ENCODE results near the gene NELL1.

The NELL1 gene

DNA sequence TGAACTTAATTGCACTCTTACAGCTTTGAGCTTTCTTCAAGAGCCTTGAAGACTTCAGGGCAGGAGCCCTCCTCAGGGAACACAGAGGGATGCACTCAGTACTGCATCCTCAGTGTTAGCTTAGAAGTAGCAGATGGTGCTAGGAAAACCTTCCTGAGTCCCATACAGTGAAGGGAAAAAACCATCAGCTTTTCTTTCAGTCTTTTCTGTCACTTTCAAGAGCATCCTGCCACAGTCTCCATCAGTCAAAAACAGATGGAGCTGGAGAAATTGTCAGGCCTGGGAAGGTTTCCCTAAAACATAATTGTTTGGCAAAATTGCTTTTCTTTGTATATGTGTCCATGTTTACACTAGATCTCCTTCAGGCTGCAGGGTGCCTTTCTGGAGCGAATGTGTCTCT is 384.1 kb downstream of the NELL1 start:
- no peak for DNase-seq
- no peak overlapping the region for H3K9ac ChIP-seq (ENCODE audit: low read length)
- H3K9me3 ChIP-seq (ENCODE audit: insufficient read depth, low read depth, low read length), result no peaks in the 10 kb centered on the region
- no peak overlapping the region for H3K4me2 ChIP-seq (ENCODE audit: low read length)
- no peak overlapping the region for H2BK120ac ChIP-seq (ENCODE audit: insufficient read depth, low read length, poor library complexity)
- no peak overlapping the region for H4K8ac ChIP-seq (ENCODE audit: low read depth, low read length)
- H3K23ac ChIP-seq (ENCODE audit: low read length), result no peak overlapping the region
- H3K4ac ChIP-seq (ENCODE audit: low read depth, low read length), result no peak overlapping the region
- H3K4me3 ChIP-seq (ENCODE audit: low read depth, low read length), result no peak overlapping the region
- no peaks in the 10 kb centered on the region for H3K79me1 ChIP-seq (ENCODE audit: low read length)
- H2BK12ac ChIP-seq (ENCODE audit: low read length), result no peak overlapping the region
- H3K18ac ChIP-seq (ENCODE audit: low read length), result no peak overlapping the region
- no peaks in the 10 kb centered on the region for H3K36me3 ChIP-seq (ENCODE audit: control insufficient read depth in 1 of 2, insufficient read depth in 2 of 2, low read length in 2 of 2)
- no peak overlapping the region for H2BK5ac ChIP-seq (ENCODE audit: low read depth, low read length, poor library complexity)
- H3K27ac ChIP-seq (ENCODE audit: low read depth, low read length), result no peak overlapping the region
- H3K14ac ChIP-seq (ENCODE audit: low read length), result no peak overlapping the region
- no peak overlapping the region for H4K12ac ChIP-seq (ENCODE audit: low read depth, low read length)
- H4K91ac ChIP-seq (ENCODE audit: low read depth, low read length), result no peak overlapping the region
- WGBS (ENCODE audit: extremely low coverage, insufficient coverage, insufficient read length), result no CpG with 5 or more reads among the region's 1 CpG
- H3K27me3 ChIP-seq (ENCODE audit: insufficient read depth, low read length), result no peaks in the 10 kb centered on the region
- no peaks in the 10 kb centered on the region for H3K4me1 ChIP-seq (ENCODE audit: control insufficient read depth in 1 of 2, insufficient read depth in 2 of 2, low read length in 2 of 2)
- no peak overlapping the region for H2AFZ ChIP-seq (ENCODE audit: insufficient read depth, low read length, poor library complexity)
- no peaks in the 10 kb centered on the region for H3K79me2 ChIP-seq (ENCODE audit: control insufficient read depth, insufficient read depth, low read length, poor library complexity)
- no peak overlapping the region for H2AK5ac ChIP-seq (ENCODE audit: low read length)

DNA sequence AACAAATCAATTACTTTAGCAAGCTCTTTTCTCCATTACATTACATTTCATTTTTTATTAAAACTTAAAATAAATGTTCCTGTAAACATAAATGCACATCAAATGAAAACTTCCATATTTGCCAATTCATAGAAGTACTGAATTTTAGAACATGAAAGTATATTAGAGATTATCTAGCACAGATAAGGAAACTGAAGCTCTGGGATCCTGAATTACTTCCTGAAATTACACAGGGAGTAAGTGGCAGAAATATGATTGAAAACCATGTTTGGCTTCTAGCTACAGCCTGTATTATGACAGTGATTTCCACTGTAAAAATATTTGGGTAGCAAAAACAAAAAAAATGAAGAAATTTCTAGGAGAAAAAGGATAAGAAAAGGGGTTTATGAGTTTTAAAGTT is 387.3 kb downstream of the NELL1 start:
- Histone ChIP-seq H3K27ac (ENCODE audit: low read depth, low read length) (no peak overlapping the region), H3K23ac (ENCODE audit: low read length) (no peak overlapping the region), H3K36me3 (ENCODE audit: control insufficient read depth in 1 of 2, insufficient read depth in 2 of 2, low read length in 2 of 2) (no peaks in the 10 kb centered on the region), H3K4me2 (ENCODE audit: low read length) (no peak overlapping the region), H3K4ac (ENCODE audit: low read depth, low read length) (no peak overlapping the region), H2BK12ac (ENCODE audit: low read length) (no peak overlapping the region), H3K79me2 (ENCODE audit: control insufficient read depth, insufficient read depth, low read length, poor library complexity) (no peaks in the 10 kb centered on the region), H2BK120ac (ENCODE audit: insufficient read depth, low read length, poor library complexity) (no peak overlapping the region), H2BK5ac (ENCODE audit: low read depth, low read length, poor library complexity) (no peak overlapping the region), H3K9ac (ENCODE audit: low read length) (no peak overlapping the region), H3K4me3 (ENCODE audit: low read depth, low read length) (no peak overlapping the region), H4K12ac (ENCODE audit: low read depth, low read length) (no peak overlapping the region), H2AK5ac (ENCODE audit: low read length) (no peak overlapping the region), H4K8ac (ENCODE audit: low read depth, low read length) (no peak overlapping the region), H3K18ac (ENCODE audit: low read length) (no peak overlapping the region), H3K9me3 (ENCODE audit: insufficient read depth, low read depth, low read length) (no peaks in the 10 kb centered on the region), H3K79me1 (ENCODE audit: low read length) (no peaks in the 10 kb centered on the region), H3K14ac (ENCODE audit: low read length) (no peak overlapping the region), H4K91ac (ENCODE audit: low read depth, low read length) (no peak overlapping the region), H3K4me1 (ENCODE audit: control insufficient read depth in 1 of 2, insufficient read depth in 2 of 2, low read length in 2 of 2) (no peaks in the 10 kb centered on the region), H3K27me3 (ENCODE audit: insufficient read depth, low read length) (no peaks in the 10 kb centered on the region), H2AFZ (ENCODE audit: insufficient read depth, low read length, poor library complexity) (no peak overlapping the region)
- DNase-seq, result no peak

DNA sequence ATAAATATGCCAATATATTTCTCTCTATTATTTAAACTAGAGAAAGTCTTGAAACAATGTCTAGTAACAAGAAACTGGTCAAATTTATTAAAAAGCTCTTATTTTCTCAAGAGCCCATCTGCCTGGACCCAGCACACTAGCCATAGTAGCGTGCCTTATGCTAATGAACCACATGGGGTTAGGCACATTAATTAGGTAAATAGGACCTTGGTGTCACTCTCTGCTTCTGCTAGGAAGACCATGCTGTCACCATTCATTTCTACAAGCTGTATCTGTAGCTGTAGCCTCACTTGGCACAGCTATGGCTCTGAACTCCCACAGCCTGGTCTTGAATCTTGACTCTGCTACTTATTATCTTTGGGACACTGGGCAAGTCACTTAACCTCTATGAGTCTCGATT is 390.5 kb downstream of the NELL1 start:
- H4K12ac ChIP-seq (ENCODE audit: low read depth, low read length), result no peak overlapping the region
- H2AK5ac ChIP-seq (ENCODE audit: low read length), result no peak overlapping the region
- H3K23ac ChIP-seq (ENCODE audit: low read length), result no peak overlapping the region
- no peak overlapping the region for H2BK120ac ChIP-seq (ENCODE audit: insufficient read depth, low read length, poor library complexity)
- no peak overlapping the region for H2BK5ac ChIP-seq (ENCODE audit: low read depth, low read length, poor library complexity)
- H3K18ac ChIP-seq (ENCODE audit: low read length), result no peak overlapping the region
- H3K79me2 ChIP-seq (ENCODE audit: control insufficient read depth, insufficient read depth, low read length, poor library complexity), result no peaks in the 10 kb centered on the region
- H3K9me3 ChIP-seq (ENCODE audit: insufficient read depth, low read depth, low read length), result peaks cover 3% of the 10 kb centered on the region
- H3K14ac ChIP-seq (ENCODE audit: low read length), result no peak overlapping the region
- no peak overlapping the region for H3K27ac ChIP-seq (ENCODE audit: low read depth, low read length)
- no peak overlapping the region for H3K9ac ChIP-seq (ENCODE audit: low read length)
- no CpG with 5 or more reads among the region's 2 CpGs for WGBS (ENCODE audit: extremely low coverage, insufficient coverage, insufficient read length)
- no peak overlapping the region for H4K91ac ChIP-seq (ENCODE audit: low read depth, low read length)
- H3K4ac ChIP-seq (ENCODE audit: low read depth, low read length), result no peak overlapping the region
- H3K27me3 ChIP-seq (ENCODE audit: insufficient read depth, low read length), result no peaks in the 10 kb centered on the region
- no peaks in the 10 kb centered on the region for H3K4me1 ChIP-seq (ENCODE audit: control insufficient read depth in 1 of 2, insufficient read depth in 2 of 2, low read length in 2 of 2)
- no peaks in the 10 kb centered on the region for H3K79me1 ChIP-seq (ENCODE audit: low read length)
- no peak for DNase-seq
- H3K4me2 ChIP-seq (ENCODE audit: low read length), result no peak overlapping the region
- no peak overlapping the region for H2BK12ac ChIP-seq (ENCODE audit: low read length)
- H4K8ac ChIP-seq (ENCODE audit: low read depth, low read length), result no peak overlapping the region
- no peak overlapping the region for H2AFZ ChIP-seq (ENCODE audit: insufficient read depth, low read length, poor library complexity)
- no peaks in the 10 kb centered on the region for H3K36me3 ChIP-seq (ENCODE audit: control insufficient read depth in 1 of 2, insufficient read depth in 2 of 2, low read length in 2 of 2)
- no peak overlapping the region for H3K4me3 ChIP-seq (ENCODE audit: low read depth, low read length)

DNA sequence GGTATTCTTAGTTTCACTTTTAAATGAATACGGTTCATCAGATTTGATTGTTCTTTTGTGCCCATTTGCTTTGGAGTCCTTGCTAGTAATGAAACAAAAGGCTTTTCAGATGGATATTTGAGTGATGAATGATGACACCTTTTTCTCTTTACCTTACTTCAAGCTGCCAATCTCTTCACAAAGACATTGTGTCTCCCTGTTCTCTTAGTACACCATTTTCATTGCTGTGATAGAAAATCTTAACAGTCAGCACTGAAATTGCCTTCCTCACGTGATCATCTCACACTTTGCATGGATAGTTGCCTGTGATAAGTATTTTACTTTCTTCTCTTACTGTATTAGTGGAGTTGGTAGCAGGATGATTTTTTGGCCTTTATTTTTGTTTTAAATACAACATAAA is 396.6 kb downstream of the NELL1 start:
- Histone ChIP-seq H3K4me2 (ENCODE audit: low read length) (no peak overlapping the region), H3K27me3 (ENCODE audit: insufficient read depth, low read length) (no peaks in the 10 kb centered on the region), H3K4me3 (ENCODE audit: low read depth, low read length) (no peak overlapping the region), H3K23ac (ENCODE audit: low read length) (no peak overlapping the region), H3K27ac (ENCODE audit: low read depth, low read length) (no peak overlapping the region), H3K79me1 (ENCODE audit: low read length) (no peaks in the 10 kb centered on the region), H3K79me2 (ENCODE audit: control insufficient read depth, insufficient read depth, low read length, poor library complexity) (no peaks in the 10 kb centered on the region), H3K4ac (ENCODE audit: low read depth, low read length) (no peak overlapping the region), H3K18ac (ENCODE audit: low read length) (no peak overlapping the region), H4K8ac (ENCODE audit: low read depth, low read length) (no peak overlapping the region), H3K9me3 (ENCODE audit: insufficient read depth, low read depth, low read length) (peaks cover 3% of the 10 kb centered on the region), H2AK5ac (ENCODE audit: low read length) (no peak overlapping the region), H3K36me3 (ENCODE audit: control insufficient read depth in 1 of 2, insufficient read depth in 2 of 2, low read length in 2 of 2) (no peaks in the 10 kb centered on the region), H3K4me1 (ENCODE audit: control insufficient read depth in 1 of 2, insufficient read depth in 2 of 2, low read length in 2 of 2) (no peaks in the 10 kb centered on the region), H2BK120ac (ENCODE audit: insufficient read depth, low read length, poor library complexity) (no peak overlapping the region), H3K9ac (ENCODE audit: low read length) (no peak overlapping the region), H4K12ac (ENCODE audit: low read depth, low read length) (no peak overlapping the region), H2AFZ (ENCODE audit: insufficient read depth, low read length, poor library complexity) (no peak overlapping the region), H4K91ac (ENCODE audit: low read depth, low read length) (no peak overlapping the region), H3K14ac (ENCODE audit: low read length) (no peak overlapping the region), H2BK12ac (ENCODE audit: low read length) (no peak overlapping the region), H2BK5ac (ENCODE audit: low read depth, low read length, poor library complexity) (no peak overlapping the region)
- no peak for DNase-seq
- no CpG with 5 or more reads among the region's 2 CpGs for WGBS (ENCODE audit: extremely low coverage, insufficient coverage, insufficient read length)

DNA sequence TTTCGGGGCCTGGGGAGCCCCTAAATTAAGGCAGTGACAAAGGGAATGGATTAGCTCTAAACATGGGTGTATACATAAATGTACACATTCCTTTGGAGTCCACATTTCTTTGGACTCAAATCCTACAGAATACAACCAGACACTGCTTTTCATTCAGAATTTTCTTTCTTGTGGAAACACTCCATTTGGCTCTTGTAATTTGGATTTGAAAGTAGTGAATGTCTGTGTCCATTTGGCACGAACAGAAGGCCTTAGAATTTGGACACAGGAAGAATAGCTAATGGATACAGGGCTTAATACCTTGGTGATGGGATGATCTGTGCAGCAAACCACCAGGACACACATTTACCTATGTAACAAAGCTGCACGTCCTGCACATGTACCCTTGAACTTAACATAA is 399.5 kb downstream of the NELL1 start:
- Histone ChIP-seq H3K4me3 (ENCODE audit: low read depth, low read length) (no peak overlapping the region), H3K9me3 (ENCODE audit: insufficient read depth, low read depth, low read length) (no peaks in the 10 kb centered on the region), H4K12ac (ENCODE audit: low read depth, low read length) (no peak overlapping the region), H3K14ac (ENCODE audit: low read length) (no peak overlapping the region), H3K27ac (ENCODE audit: low read depth, low read length) (no peak overlapping the region), H3K4me2 (ENCODE audit: low read length) (no peak overlapping the region), H2BK120ac (ENCODE audit: insufficient read depth, low read length, poor library complexity) (no peak overlapping the region), H4K8ac (ENCODE audit: low read depth, low read length) (no peak overlapping the region), H3K23ac (ENCODE audit: low read length) (no peak overlapping the region), H3K79me2 (ENCODE audit: control insufficient read depth, insufficient read depth, low read length, poor library complexity) (no peaks in the 10 kb centered on the region), H4K91ac (ENCODE audit: low read depth, low read length) (no peak overlapping the region), H3K4ac (ENCODE audit: low read depth, low read length) (no peak overlapping the region), H3K27me3 (ENCODE audit: insufficient read depth, low read length) (no peaks in the 10 kb centered on the region), H2AK5ac (ENCODE audit: low read length) (no peak overlapping the region), H3K4me1 (ENCODE audit: control insufficient read depth in 1 of 2, insufficient read depth in 2 of 2, low read length in 2 of 2) (no peaks in the 10 kb centered on the region), H2BK12ac (ENCODE audit: low read length) (no peak overlapping the region), H2AFZ (ENCODE audit: insufficient read depth, low read length, poor library complexity) (no peak overlapping the region), H2BK5ac (ENCODE audit: low read depth, low read length, poor library complexity) (no peak overlapping the region), H3K79me1 (ENCODE audit: low read length) (no peaks in the 10 kb centered on the region), H3K9ac (ENCODE audit: low read length) (no peak overlapping the region), H3K18ac (ENCODE audit: low read length) (no peak overlapping the region), H3K36me3 (ENCODE audit: control insufficient read depth in 1 of 2, insufficient read depth in 2 of 2, low read length in 2 of 2) (no peaks in the 10 kb centered on the region)
- DNase-seq, result no peak
- WGBS (ENCODE audit: extremely low coverage, insufficient coverage, insufficient read length), result no CpG with 5 or more reads among the region's 3 CpGs

Measured in trophoblast cell (in vitro differentiated cells and primary cell).